ENCODE data around the gene RAD51B.

- TF ChIP-seq EZH2 (IDR thresholded peaks at IDR 0.05; ENCODE audit: low read length) (no peak), CTCF (optimal IDR thresholded peaks at IDR 0.05 in 1 of 3, IDR thresholded peaks at IDR 0.05 in 1 of 3, conservative IDR thresholded peaks at IDR 0.05 in 1 of 3; ENCODE audit: extremely low read depth in 1 of 3, insufficient read depth in 2 of 3, low read length in 3 of 3) (no peak)
These were observed 952.1 kb downstream of the RAD51B start for GRCh38 chr14:68771631-68772030.

Data from keratinocyte (primary cell).